Measurements from ENCODE around the gene ASIC4.

The ASIC4 gene

DNA sequence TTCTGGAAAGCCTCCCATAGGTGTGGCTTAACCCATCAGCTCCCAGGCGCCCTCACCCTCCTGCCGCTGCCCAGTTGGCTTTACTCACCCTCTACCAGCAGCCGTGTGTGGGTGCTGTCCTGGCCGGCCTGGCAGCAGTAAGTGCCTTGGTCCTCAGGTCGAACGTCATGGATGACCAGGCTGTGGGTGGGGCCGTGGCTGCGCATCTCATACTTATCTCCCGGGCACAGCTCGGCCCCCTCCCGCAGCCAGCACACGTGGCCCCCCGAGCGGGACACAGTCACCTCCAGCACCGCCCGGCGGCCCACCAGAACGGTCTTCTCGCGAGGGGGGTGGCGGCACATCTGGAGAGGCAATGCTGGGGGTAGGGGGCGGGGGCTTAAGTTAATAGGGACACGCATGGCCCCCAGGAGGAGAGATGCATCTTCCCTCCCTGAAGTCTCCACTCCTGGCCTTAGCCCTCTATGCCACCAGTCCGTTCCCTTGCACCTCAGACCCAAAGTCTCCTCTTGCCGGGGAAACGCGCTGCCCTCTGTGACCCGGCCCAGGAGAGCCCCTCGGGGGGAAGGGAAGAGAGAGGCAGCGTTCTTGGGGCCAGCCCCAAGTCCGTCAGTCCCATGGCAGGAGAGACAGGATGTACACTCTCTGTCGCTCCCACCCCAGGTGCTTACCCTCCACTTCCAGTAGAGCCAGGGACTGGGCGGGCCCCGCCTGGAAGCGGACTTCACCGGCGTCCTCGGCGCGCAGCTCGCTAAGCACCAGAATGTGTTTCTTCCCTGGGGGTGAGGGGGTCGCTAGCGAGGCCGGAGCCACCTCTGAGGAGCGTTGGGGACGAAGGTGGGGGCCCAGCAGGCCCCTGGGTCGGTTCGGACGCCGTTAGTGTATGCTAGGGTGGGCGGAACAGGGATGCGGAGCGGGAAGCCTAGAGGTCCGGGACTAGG, 37.4 kb downstream of the ASIC4 start:
- DNase-seq (ENCODE audit: insufficient read length, low spot score) (peak; percentile 64), FAIRE-seq (peak; percentile 92)

GRCh38 chr2:219552382-219553167, 38.3 kb downstream of the ASIC4 start:
- FAIRE-seq (peak; percentile 80), DNase-seq (ENCODE audit: insufficient read length, low spot score) (peak; percentile 85)

- no peak for FAIRE-seq
Measured at GRCh38 chr2:219553168-219553417, 38.8 kb downstream of the ASIC4 start.

DNA sequence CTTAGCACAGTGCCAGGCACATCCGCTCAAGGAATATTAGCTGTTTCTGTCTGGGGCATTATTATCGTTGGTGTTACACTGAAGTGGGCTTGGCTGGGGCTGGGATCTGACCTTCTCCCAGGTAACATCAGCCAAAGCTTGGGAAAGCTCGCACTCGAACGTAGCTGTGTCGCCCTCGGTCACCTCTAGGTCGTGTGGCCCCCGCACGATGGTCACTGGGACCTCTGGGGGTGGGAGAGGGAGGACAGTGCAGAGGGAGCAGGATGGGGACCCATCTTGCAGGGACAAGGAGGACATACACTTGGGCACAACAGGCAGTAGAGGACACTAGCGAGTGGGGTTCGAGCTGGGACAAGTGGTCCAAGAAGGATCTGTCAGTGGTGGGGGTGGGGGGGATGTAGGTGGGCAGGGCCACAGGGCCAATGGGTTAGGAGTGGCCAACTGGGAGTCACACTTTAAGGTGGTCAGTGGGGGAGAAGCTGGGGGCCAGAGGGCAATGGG, 39.2 kb downstream of the ASIC4 start:
- DNase-seq (ENCODE audit: insufficient read length, low spot score) = no peak
- peak; percentile 46 for FAIRE-seq

More at GRCh38 chr2:219553168-219553417, 38.8 kb downstream of the ASIC4 start:
- DNase-seq (ENCODE audit: insufficient read length, low spot score) = no peak

- DNase-seq (ENCODE audit: insufficient read length, low spot score) = no peak
- FAIRE-seq = no peak
Measured at GRCh38 chr2:219554350-219554749, 40.1 kb downstream of the ASIC4 start.

- no peak for DNase-seq (ENCODE audit: insufficient read length, low spot score)
- no peak for FAIRE-seq
Measured at GRCh38 chr2:219555956-219556355, 41.7 kb downstream of the ASIC4 start.

DNA sequence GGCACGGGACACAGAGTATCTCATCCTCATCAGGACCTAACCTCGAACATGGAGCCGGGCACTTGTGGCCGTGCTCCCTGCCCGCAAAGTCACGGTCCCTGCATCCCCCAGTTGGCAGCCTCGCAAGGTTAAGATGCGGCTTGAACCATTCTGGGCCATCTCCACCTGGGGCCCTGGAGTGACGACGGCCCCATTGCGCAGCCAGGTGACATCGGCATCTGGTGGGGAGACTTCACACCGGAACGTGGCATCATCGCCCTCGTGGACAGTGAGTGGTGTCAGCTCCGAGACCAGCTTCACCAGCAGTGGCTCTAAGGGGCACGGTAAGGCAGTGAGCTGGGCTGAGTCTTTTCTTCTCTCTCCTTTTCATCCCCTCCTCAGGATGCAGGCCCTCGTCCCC, 42.1 kb downstream of the ASIC4 start:
- DNase-seq (ENCODE audit: insufficient read length, low spot score) = no peak
- FAIRE-seq = no peak

- DNase-seq (ENCODE audit: insufficient read length, low spot score) (no peak), FAIRE-seq (no peak)
Measured at GRCh38 chr2:219557320-219557719, 43.0 kb downstream of the ASIC4 start.

DNA sequence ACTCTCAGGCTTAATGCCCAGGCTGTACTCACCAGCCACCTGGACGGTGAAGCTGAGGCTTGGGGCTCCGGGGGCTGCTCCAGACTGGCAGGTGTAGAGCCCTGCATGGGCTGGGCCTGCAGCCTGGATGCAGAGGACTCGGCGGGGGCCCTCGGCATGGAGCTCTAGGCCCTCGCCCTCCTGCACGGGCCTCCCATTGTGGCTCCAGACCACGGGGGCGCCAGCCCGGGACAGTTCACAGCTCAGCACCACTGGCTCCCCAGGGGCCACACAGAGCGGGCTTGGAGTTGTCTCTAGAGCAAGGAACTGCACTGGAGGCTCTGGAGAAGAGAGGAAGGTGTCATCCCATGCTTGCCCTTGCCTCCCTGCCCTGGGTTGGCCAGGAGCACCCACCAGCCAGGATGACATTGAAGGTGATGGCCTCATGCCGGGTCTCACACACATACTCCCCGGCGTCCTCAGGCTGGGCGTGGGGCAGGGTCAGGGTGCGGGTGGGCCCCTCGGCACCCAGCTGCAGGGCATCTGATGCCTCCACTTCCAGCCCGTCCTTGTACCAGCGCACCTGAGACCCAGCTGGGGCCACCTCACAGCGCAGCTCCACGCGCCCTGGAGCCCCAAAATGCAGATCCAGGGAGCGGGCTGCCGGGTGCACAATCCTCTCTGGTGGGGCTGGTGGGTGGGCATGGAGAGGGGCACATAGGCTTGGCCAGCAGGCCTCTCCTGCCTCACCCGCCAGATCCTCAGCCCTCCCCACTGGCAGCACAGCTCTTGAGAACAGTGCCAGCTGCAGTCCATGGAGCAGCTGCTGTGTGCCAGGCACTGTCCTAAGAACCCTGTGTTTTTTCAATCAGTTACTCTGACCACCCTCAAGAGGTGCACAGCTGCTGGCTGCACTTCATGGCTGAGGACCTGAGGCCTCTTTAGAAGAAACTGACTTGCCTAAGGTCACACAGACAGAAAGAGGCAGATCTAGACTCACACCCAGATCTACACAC, 43.8 kb downstream of the ASIC4 start:
- FAIRE-seq = no peak
- DNase-seq (ENCODE audit: insufficient read length, low spot score) = no peak

GRCh38 chr2:219559156-219559915, 45.1 kb downstream of the ASIC4 start:
- FAIRE-seq = peak; percentile 89
- no peak for DNase-seq (ENCODE audit: insufficient read length, low spot score)

GRCh38 chr2:219560037-219560892, 46.0 kb downstream of the ASIC4 start:
- FAIRE-seq (no peak), DNase-seq (ENCODE audit: insufficient read length, low spot score) (no peak)

DNA sequence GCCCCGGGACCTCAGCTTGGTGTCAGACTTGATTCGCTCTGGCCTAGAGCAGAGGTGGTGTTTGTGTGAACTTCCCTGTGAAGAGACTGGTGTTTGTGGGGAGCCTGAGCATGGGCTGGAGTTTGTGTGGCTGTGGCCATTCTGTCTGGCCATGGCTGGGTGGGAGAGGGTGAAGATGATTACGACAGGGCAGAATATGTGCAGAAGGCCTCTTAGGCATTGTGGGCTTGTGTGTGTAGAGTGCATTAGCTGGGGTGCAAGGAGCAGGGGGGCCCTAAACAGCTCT, 46.6 kb downstream of the ASIC4 start:
- FAIRE-seq = peak; percentile 16
- no peak for DNase-seq (ENCODE audit: insufficient read length, low spot score)

DNA sequence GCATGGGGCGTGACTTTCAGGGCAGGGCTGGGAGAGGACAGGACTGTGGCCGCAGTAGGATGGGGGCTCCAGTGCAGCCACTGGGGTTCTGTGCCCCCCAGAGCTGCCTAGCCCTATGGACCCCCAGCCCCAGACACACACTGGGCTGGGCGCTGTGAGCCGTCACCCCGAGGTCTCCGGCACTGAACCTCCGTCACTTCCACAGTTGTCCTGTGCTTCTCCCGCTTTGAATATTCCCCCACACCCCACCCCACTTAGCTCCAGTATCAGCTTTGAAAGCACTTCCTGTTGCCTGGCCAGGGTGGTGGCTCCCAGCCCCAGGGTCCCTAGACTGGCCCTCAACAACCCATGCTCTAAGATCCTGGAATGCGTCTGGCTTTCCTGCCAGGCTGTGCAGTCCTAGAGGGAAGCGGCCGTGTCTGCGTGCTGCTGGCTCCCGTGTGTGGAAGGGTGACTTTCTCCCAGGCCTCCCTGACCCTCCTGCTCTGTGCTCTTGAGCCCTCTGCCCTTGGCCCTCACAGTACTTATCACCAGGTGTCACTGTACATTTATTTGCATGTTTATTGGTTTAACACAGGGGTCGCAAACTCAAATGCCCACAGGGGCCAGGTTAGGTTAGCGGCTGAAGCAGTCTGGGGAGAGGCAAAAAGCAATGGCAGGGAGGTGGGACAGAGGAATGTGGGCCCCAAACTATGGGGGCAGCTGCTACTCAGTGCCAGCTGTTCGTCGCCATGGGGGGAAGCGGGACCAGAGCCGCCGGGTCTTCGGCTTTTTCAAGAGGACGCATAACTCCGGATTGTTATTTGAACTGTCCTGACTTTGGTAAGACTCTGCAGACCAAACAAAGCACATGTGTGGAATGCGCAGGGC, 47.1 kb downstream of the ASIC4 start:
- DNase-seq (ENCODE audit: insufficient read length, low spot score) = no peak
- no peak for FAIRE-seq

DNA sequence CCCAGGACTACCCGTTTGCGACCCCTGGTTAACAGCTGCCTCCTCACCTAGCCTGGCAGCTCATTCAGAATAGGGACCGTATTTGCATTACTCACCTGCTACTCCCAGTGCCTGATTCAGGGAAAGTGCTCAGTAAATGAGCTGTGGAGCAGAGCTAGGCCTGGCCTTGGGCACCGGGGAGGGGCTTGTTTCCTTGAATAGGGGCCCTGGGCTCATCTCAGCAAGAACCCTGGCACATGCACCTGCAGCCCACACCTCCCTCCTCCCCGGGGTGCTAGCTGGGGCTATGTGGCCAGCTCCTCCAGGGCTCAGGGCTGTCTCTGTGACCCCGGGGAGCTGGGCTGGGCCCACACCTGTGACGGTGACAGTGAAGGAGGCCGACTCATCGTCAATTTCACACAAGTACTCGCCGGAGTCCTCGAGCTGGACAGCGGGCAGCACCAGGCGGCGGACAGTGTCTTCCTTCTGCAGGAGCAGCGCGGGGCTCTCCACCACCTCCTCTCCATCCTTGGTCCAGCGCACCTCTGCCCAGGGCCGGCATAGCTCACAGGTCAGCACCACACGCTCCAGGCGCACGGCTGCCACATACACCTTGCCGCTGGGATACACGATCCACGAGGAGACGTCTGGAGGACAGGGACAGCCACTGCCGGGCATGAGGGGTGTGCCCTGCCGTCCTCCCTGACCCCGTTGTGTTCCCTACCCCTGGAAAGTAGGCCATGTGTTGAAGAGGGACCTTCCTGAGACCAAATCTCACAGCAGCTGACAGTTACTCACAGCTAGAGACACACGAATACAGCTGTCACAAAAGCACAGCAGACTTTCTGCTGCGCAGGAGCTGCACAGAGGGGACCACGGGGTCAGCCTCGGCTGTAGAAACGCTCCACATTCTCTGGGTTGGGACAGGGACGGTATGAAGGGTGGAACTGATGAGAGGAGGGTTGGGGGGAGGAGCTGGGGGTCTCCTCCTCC, 48.1 kb downstream of the ASIC4 start:
- no peak for DNase-seq (ENCODE audit: insufficient read length, low spot score)
- FAIRE-seq = no peak

GRCh38 chr2:219563271-219563928, 49.1 kb downstream of the ASIC4 start:
- DNase-seq (ENCODE audit: insufficient read length, low spot score) (no peak), FAIRE-seq (no peak)
